Activated naive CD8-positive, alpha-beta T cell treated with anti-CD3 and anti-CD28 coated beads for 36 hours (primary cell): ENCODE results near the gene TEC. TPM values are rescaled to one million over a fixed set of nuclear protein-coding genes. Genes with fewer than 3 reads are reported as not detected.

Experiments used
- DNase-seq: peaks from one replicate; pipeline ENCODE4 v3.0.0; 2021
- H3K27ac Mint-ChIP-seq: one replicate; pipeline ENCODE4 v1.8.0; 2022; ENCODE audit warnings: mild to moderate bottlenecking, moderate library complexity, mixed read lengths
- H3K27me3 Mint-ChIP-seq: one replicate; pipeline ENCODE4 v1.8.0; 2022; ENCODE audit warnings: mild to moderate bottlenecking, mixed read lengths
- H3K36me3 Mint-ChIP-seq: one replicate; pipeline ENCODE4 v1.8.0; 2021; ENCODE audit warnings: mild to moderate bottlenecking, mixed read lengths
- H3K4me1 Mint-ChIP-seq: one replicate; pipeline ENCODE4 v1.8.0; 2021; ENCODE audit warnings: mixed read lengths
- H3K4me3 Mint-ChIP-seq: one replicate; pipeline ENCODE4 v1.8.0; 2022; ENCODE audit warnings: mild to moderate bottlenecking, moderate library complexity, mixed read lengths
- H3K9me3 Mint-ChIP-seq: one replicate; pipeline ENCODE4 v1.8.0; 2022; ENCODE audit warnings: mixed read lengths
- total RNA-seq, 2 experiments: library from RNA; stranded (reverse); gene quantifications; one replicate each; pipeline ENCODE4 v1.2.3, GENCODE V29; 2021

Gene TEC
- total RNA-seq, 2 experiments from 2014 or later = 3.4 to 3.9 TPM

GRCh38 chr4:48205626-48206025 is 64.0 kb downstream of the TEC start:
- Mint-ChIP-seq H3K27ac (no peak overlapping the region), H3K4me3 (no peak overlapping the region), H3K9me3 (no peaks in the 10 kb centered on the region), H3K36me3 (peaks cover 3% of the 10 kb centered on the region), H3K4me1 (peaks cover 6% of the 10 kb centered on the region), H3K27me3 (peaks cover 5% of the 10 kb centered on the region)
- DNase-seq = no peak

- Mint-ChIP-seq H3K4me3 (no peak overlapping the region), H3K4me1 (peaks cover under 1% of the 10 kb centered on the region), H3K36me3 (peaks cover 3% of the 10 kb centered on the region), H3K27me3 (peaks cover 5% of the 10 kb centered on the region), H3K27ac (no peak overlapping the region), H3K9me3 (no peaks in the 10 kb centered on the region)
- no peak for DNase-seq
These were observed 64.5 kb downstream of the TEC start for GRCh38 chr4:48205107-48205506.

- H3K36me3 Mint-ChIP-seq = peaks cover 3% of the 10 kb centered on the region
- H3K27me3 Mint-ChIP-seq = peaks cover 5% of the 10 kb centered on the region
- H3K9me3 Mint-ChIP-seq = no peaks in the 10 kb centered on the region
- H3K4me1 Mint-ChIP-seq = no peaks in the 10 kb centered on the region
- no peak for DNase-seq
- no peak overlapping the region for H3K4me3 Mint-ChIP-seq
- H3K27ac Mint-ChIP-seq = no peak overlapping the region
These were observed 65.8 kb downstream of the TEC start for GRCh38 chr4:48203819-48204218.

- DNase-seq = no peak
- no peak overlapping the region for H3K4me3 Mint-ChIP-seq
- peaks cover 3% of the 10 kb centered on the region for H3K36me3 Mint-ChIP-seq
- H3K9me3 Mint-ChIP-seq = no peaks in the 10 kb centered on the region
- H3K27ac Mint-ChIP-seq = no peak overlapping the region
- H3K27me3 Mint-ChIP-seq = no peaks in the 10 kb centered on the region
- peaks cover 4% of the 10 kb centered on the region for H3K4me1 Mint-ChIP-seq
These were observed 71.9 kb downstream of the TEC start for GRCh38 chr4:48197643-48198237.

- no peak overlapping the region for H3K27ac Mint-ChIP-seq
- peaks cover 3% of the 10 kb centered on the region for H3K36me3 Mint-ChIP-seq
- peaks cover 4% of the 10 kb centered on the region for H3K4me1 Mint-ChIP-seq
- no peak for DNase-seq
- no peak overlapping the region for H3K4me3 Mint-ChIP-seq
- H3K9me3 Mint-ChIP-seq = no peaks in the 10 kb centered on the region
- H3K27me3 Mint-ChIP-seq = no peaks in the 10 kb centered on the region
These were observed 72.7 kb downstream of the TEC start for GRCh38 chr4:48196758-48197504.

- H3K9me3 Mint-ChIP-seq = no peaks in the 10 kb centered on the region
- DNase-seq = no peak
- H3K27me3 Mint-ChIP-seq = no peaks in the 10 kb centered on the region
- peaks cover under 1% of the 10 kb centered on the region for H3K36me3 Mint-ChIP-seq
- H3K27ac Mint-ChIP-seq = no peak overlapping the region
- no peak overlapping the region for H3K4me3 Mint-ChIP-seq
- H3K4me1 Mint-ChIP-seq = peaks cover 4% of the 10 kb centered on the region
These were observed 73.8 kb downstream of the TEC start for GRCh38 chr4:48195853-48196252.

GRCh38 chr4:48195374-48195773 is 74.3 kb downstream of the TEC start:
- H3K36me3 Mint-ChIP-seq = no peaks in the 10 kb centered on the region
- no peak overlapping the region for H3K27ac Mint-ChIP-seq
- H3K4me1 Mint-ChIP-seq = peaks cover 4% of the 10 kb centered on the region
- no peak overlapping the region for H3K4me3 Mint-ChIP-seq
- no peak for DNase-seq
- H3K27me3 Mint-ChIP-seq = no peaks in the 10 kb centered on the region
- H3K9me3 Mint-ChIP-seq = no peaks in the 10 kb centered on the region

- no peaks in the 10 kb centered on the region for H3K9me3 Mint-ChIP-seq
- no peak for DNase-seq
- H3K27ac Mint-ChIP-seq = no peak overlapping the region
- no peaks in the 10 kb centered on the region for H3K36me3 Mint-ChIP-seq
- H3K4me1 Mint-ChIP-seq = peaks cover 4% of the 10 kb centered on the region
- H3K4me3 Mint-ChIP-seq = no peak overlapping the region
- H3K27me3 Mint-ChIP-seq = no peaks in the 10 kb centered on the region
These were observed 74.7 kb downstream of the TEC start for GRCh38 chr4:48194971-48195370.

GRCh38 chr4:48193921-48194468 is 75.6 kb downstream of the TEC start:
- no peaks in the 10 kb centered on the region for H3K9me3 Mint-ChIP-seq
- H3K27me3 Mint-ChIP-seq = no peaks in the 10 kb centered on the region
- H3K36me3 Mint-ChIP-seq = no peaks in the 10 kb centered on the region
- no peak overlapping the region for H3K27ac Mint-ChIP-seq
- no peak for DNase-seq
- no peak overlapping the region for H3K4me3 Mint-ChIP-seq
- H3K4me1 Mint-ChIP-seq = peaks cover 4% of the 10 kb centered on the region

GRCh38 chr4:48193096-48193836 is 76.4 kb downstream of the TEC start:
- no peak for DNase-seq
- Mint-ChIP-seq H3K27ac (no peak overlapping the region), H3K9me3 (no peaks in the 10 kb centered on the region), H3K4me3 (no peak overlapping the region), H3K27me3 (no peaks in the 10 kb centered on the region), H3K4me1 (peaks cover 4% of the 10 kb centered on the region), H3K36me3 (no peaks in the 10 kb centered on the region)

- no peaks in the 10 kb centered on the region for H3K27me3 Mint-ChIP-seq
- no peaks in the 10 kb centered on the region for H3K36me3 Mint-ChIP-seq
- no peaks in the 10 kb centered on the region for H3K9me3 Mint-ChIP-seq
- no peak overlapping the region for H3K4me3 Mint-ChIP-seq
- no peak for DNase-seq
- peaks cover 4% of the 10 kb centered on the region for H3K4me1 Mint-ChIP-seq
- H3K27ac Mint-ChIP-seq = no peak overlapping the region
These were observed 77.9 kb downstream of the TEC start for GRCh38 chr4:48191758-48192157.

- Mint-ChIP-seq H3K9me3 (no peaks in the 10 kb centered on the region), H3K4me1 (peaks cover 4% of the 10 kb centered on the region), H3K27ac (no peak overlapping the region), H3K27me3 (no peaks in the 10 kb centered on the region), H3K36me3 (no peaks in the 10 kb centered on the region), H3K4me3 (no peak overlapping the region)
- no peak for DNase-seq
These were observed 78.8 kb downstream of the TEC start for GRCh38 chr4:48190839-48191238.

- Mint-ChIP-seq H3K27me3 (no peaks in the 10 kb centered on the region), H3K36me3 (no peaks in the 10 kb centered on the region), H3K9me3 (no peaks in the 10 kb centered on the region), H3K27ac (no peak overlapping the region), H3K4me1 (peaks cover 2% of the 10 kb centered on the region), H3K4me3 (no peak overlapping the region)
- DNase-seq = no peak
These were observed 79.9 kb downstream of the TEC start for GRCh38 chr4:48189731-48190130.

- Mint-ChIP-seq H3K27me3 (no peaks in the 10 kb centered on the region), H3K9me3 (no peaks in the 10 kb centered on the region), H3K4me1 (no peaks in the 10 kb centered on the region), H3K36me3 (no peaks in the 10 kb centered on the region), H3K4me3 (no peak overlapping the region), H3K27ac (no peak overlapping the region)
- no peak for DNase-seq
These were observed 81.2 kb downstream of the TEC start for GRCh38 chr4:48188390-48188789.

- no peak for DNase-seq
- Mint-ChIP-seq H3K27me3 (no peaks in the 10 kb centered on the region), H3K27ac (no peak overlapping the region), H3K36me3 (no peaks in the 10 kb centered on the region), H3K9me3 (no peaks in the 10 kb centered on the region), H3K4me1 (no peaks in the 10 kb centered on the region), H3K4me3 (no peak overlapping the region)
These were observed 81.8 kb downstream of the TEC start for GRCh38 chr4:48187813-48188212.
